ENCODE data around the gene CELSR1. TPM values are rescaled to one million over a fixed set of nuclear protein-coding genes. Genes with fewer than 3 reads are reported as not detected.
A peak's percentile ranks its signal among the peaks of the same experiment; 100 is the strongest.

CELSR1 gene
- total and polyA plus RNA-seq, 2 of the 13 experiments (the other 11 are each of a cell fraction or from before 2014, with no cell fraction given), result 0.78 to 1.8 TPM

GRCh38 chr22:46377525-46378425, 159.6 kb downstream of the CELSR1 start (continued):
- TF ChIP-seq ZNF574 (CRISPR knock-in tag; IDR thresholded peaks at IDR 0.05) (peak; percentile 75), ZC3H13 (CRISPR knock-in tag; IDR thresholded peaks at IDR 0.05) (no peak), PCBP2 (optimal IDR thresholded peaks at IDR 0.05; ENCODE audit: low read depth, low read length, poor library complexity, severe bottlenecking) (no peak), ZNF816 (CRISPR knock-in tag; IDR thresholded peaks at IDR 0.05; ENCODE audit: borderline replicate concordance) (peak; percentile 53; the same call in 1 of the 2 replicates), ATF7 (IDR thresholded peaks at IDR 0.05) (no peak), ATF7 (CRISPR knock-in tag; IDR thresholded peaks at IDR 0.05) (peak; percentile 90; the same call in 1 of the 2 replicates), ZKSCAN5 (CRISPR knock-in tag; IDR thresholded peaks at IDR 0.05) (no peak), DMTF1 (CRISPR knock-in tag; IDR thresholded peaks at IDR 0.05) (0 out of 2 replicates have a peak, but pooled peaks have one; percentile 34), U2AF2 (IDR thresholded peaks at IDR 0.05; ENCODE audit: low read depth, low read length) (no peak), SAP130 (CRISPR knock-in tag; IDR thresholded peaks at IDR 0.05; ENCODE audit: low read depth) (peak; percentile 97), ZBTB4 (CRISPR knock-in tag; IDR thresholded peaks at IDR 0.05; ENCODE audit: borderline replicate concordance) (peak; percentile 91; the same call in 1 of the 2 replicates), FOXO1 (CRISPR knock-in tag; IDR thresholded peaks at IDR 0.05) (peak; percentile 43; the same call in 1 of the 2 replicates), ZNF839 (CRISPR knock-in tag; IDR thresholded peaks at IDR 0.05; ENCODE audit: borderline replicate concordance) (no peak), REPIN1 (CRISPR knock-in tag; IDR thresholded peaks at IDR 0.05; ENCODE audit: borderline replicate concordance, low read depth) (peak; percentile 55; the same call in 1 of the 2 replicates), ZNF790 (CRISPR knock-in tag; IDR thresholded peaks at IDR 0.05; ENCODE audit: borderline replicate concordance) (no peak; the same call in 1 of the 2 replicates), ZNF512 (CRISPR knock-in tag; IDR thresholded peaks at IDR 0.05) (no peak), HHEX (CRISPR knock-in tag; IDR thresholded peaks at IDR 0.05) (no peak), ZNF274 (CRISPR knock-in tag; IDR thresholded peaks at IDR 0.05) (peak; percentile 90; the same call in 1 of the 2 replicates), THAP11 (CRISPR knock-in tag; IDR thresholded peaks at IDR 0.05) (peak; percentile 42; the same call in 1 of the 2 replicates)
